Sigmoid colon (tissue), 4 donors: ENCODE data around the gene ATXN1.

Source experiments
- EP300 ChIP-seq, 4 donors: sonication (generic); formaldehyde crosslinking; IDR thresholded peaks; one replicate each; pipeline ENCODE4 v1.6.1; 2017; ENCODE audit warnings: antibody characterized with exemption in 4 of 4
- POLR2A ChIP-seq, 2 donors: fragments of 450-650 bp; IDR thresholded peaks; one replicate each; pipeline ENCODE4 v1.6.1; 2016; ENCODE audit warnings: antibody characterized with exemption in 2 of 2, mild to moderate bottlenecking in 2 of 2, moderate library complexity in 2 of 2
- TF ChIP-seq, protein P1 (sequence below), 4 experiments: fragments of 450-650 bp in 3 of 4; fragments of 200-600 bp in 1 of 4; IDR thresholded peaks; one replicate each; pipeline ENCODE4 v1.5.1; 2016 to 2019; ENCODE audit warnings: antibody characterized with exemption in 4 of 4, mild to moderate bottlenecking in 3 of 4, moderate library complexity in 2 of 4

DNA sequence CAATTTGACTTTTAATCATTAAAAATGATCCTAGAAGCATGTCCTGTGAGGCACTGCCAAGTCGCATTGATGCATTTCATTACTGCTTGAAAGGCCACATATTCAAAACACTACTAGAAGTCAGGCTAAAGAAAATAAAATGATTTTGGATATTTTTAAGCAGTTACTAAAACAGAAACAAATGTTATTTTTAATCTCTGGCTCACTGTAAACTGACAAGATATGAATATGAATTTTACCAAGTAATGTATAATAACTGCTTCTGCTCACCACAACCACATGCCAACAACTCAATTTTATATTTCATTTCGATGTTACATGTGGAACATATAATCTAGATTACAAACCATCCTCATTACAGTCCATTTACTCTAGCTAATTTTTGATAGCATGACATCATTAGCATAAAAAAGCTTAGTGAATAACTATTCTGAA lies 90.6 kb downstream of the ATXN1 start:
- TF ChIP-seq, protein P1, sequence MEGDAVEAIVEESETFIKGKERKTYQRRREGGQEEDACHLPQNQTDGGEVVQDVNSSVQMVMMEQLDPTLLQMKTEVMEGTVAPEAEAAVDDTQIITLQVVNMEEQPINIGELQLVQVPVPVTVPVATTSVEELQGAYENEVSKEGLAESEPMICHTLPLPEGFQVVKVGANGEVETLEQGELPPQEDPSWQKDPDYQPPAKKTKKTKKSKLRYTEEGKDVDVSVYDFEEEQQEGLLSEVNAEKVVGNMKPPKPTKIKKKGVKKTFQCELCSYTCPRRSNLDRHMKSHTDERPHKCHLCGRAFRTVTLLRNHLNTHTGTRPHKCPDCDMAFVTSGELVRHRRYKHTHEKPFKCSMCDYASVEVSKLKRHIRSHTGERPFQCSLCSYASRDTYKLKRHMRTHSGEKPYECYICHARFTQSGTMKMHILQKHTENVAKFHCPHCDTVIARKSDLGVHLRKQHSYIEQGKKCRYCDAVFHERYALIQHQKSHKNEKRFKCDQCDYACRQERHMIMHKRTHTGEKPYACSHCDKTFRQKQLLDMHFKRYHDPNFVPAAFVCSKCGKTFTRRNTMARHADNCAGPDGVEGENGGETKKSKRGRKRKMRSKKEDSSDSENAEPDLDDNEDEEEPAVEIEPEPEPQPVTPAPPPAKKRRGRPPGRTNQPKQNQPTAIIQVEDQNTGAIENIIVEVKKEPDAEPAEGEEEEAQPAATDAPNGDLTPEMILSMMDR (IDR thresholded peaks at IDR 0.05) = no peak
- TF ChIP-seq EP300 (IDR thresholded peaks at IDR 0.05) (no peak), POLR2A (IDR thresholded peaks at IDR 0.05) (no peak)
